ENCODE results near the gene TMEM207.

DNA sequence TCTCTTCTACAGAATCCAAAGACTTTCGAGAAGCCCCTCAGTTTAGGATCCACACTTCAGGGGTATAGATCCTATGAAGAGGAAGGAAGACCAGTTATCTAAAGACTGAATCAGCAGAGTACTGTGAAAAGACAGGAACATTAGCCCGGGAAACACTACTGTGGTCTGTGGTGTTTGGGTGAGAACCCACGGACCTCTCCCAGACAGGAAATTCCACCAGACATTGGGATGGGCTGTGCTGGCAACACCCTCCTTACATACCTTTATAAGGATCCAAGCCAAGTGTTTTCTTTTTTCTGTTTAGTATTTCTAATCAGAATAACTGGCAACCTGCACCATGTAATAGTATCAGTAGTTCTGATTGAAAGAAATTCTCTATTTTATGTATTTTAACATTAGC is 14.1 kb downstream of the TMEM207 start:
- TF ChIP-seq, protein P1, sequence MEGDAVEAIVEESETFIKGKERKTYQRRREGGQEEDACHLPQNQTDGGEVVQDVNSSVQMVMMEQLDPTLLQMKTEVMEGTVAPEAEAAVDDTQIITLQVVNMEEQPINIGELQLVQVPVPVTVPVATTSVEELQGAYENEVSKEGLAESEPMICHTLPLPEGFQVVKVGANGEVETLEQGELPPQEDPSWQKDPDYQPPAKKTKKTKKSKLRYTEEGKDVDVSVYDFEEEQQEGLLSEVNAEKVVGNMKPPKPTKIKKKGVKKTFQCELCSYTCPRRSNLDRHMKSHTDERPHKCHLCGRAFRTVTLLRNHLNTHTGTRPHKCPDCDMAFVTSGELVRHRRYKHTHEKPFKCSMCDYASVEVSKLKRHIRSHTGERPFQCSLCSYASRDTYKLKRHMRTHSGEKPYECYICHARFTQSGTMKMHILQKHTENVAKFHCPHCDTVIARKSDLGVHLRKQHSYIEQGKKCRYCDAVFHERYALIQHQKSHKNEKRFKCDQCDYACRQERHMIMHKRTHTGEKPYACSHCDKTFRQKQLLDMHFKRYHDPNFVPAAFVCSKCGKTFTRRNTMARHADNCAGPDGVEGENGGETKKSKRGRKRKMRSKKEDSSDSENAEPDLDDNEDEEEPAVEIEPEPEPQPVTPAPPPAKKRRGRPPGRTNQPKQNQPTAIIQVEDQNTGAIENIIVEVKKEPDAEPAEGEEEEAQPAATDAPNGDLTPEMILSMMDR (IDR thresholded peaks at IDR 0.05), result no peak
- TF ChIP-seq POLR2A (IDR thresholded peaks at IDR 0.05), result no peak

Data from lower leg skin (tissue), 3 donors.